NT2/D1 (cell line): ENCODE data around the gene SYNDIG1.

ENCODE experiments used
- YY1 ChIP-seq: IDR thresholded peaks from 2 replicates; pipeline ENCODE4 v1.6.1; 2011; ENCODE audit not compliant: insufficient read length, insufficient read depth
- ZNF274 ChIP-seq: IDR thresholded peaks from 2 replicates; pipeline ENCODE4 v1.6.1; 2011; ENCODE audit warnings: mild to moderate bottlenecking, low read depth, low read length

DNA sequence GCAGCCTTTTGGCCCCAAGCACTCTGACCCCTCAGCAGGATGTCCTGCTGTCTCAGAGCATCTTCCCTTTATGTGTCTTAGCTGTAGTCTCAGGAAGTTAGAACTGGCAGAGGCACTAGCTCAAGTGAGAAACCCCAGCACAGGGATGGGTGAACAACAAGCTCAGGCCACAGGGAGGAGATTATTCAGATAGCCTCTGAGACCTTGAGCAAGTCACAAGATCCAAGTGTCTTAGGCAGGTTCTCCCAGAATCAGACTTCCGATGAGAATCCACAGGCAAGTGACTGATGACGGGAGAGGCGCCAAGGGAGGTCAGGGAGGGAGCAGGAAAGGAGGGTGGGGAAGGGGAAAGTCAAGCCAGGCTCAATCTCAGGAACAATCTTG is 13.0 kb upstream of the SYNDIG1 start:
- TF ChIP-seq YY1 (no peak), ZNF274 (no peak)
